HuH-7.5 (cell line): ENCODE data around the gene ARRB2.
"Not testable (repeated sequence)": the region's sequence is repeated elsewhere in the genome, so short reads cannot be mapped to it uniquely, and the experiment has no call there.

Experiments
- DNase-seq: peaks from one replicate; pipeline ENCODE4 v3.0.0; 2011; ENCODE audit warnings: low spot score

ARRB2 gene

DNA sequence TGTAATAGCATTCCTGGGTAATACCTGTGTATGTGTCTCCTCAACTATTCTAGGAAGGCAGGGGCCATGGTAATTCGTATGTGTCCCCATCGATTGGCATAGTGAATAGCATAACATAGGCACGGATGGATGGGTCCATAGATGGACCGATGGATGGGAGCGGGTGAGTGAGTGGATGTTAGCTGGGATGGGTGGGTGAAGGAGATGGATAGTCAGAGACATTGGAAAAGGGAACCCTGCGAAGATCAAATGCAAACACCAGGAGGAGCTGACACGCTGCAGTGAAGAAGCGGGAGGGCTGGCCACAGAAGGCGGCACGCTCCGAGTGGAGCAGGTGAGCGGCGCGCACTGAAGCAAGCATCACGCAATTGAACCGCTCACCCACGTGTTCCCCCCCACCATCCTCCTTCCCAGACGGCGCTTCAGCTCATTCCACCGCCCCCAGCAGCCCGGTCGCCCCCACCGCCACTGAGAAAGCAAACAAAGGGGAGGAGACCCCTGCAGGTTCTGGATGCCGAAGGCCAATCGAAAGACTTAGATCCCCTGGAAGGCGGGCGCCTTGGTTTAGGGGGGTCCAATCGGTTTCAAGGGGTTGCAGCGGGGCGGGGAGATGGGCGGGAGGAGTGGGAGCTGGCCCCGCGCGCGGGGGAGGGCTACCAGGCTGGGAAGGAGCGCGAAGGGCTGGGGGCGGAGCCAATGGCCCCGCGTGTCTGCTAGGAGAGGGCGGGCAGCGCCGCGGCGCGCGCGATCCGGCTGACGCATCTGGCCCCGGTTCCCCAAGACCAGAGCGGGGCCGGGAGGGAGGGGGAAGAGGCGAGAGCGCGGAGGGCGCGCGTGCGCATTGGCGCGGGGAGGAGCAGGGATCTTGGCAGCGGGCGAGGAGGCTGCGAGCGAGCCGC lies at the start of gene ARRB2:
ARRB2 (plus strand) TSS at position 839 of the 899 bp plus-strand sequence. CDS start 90 bp downstream, outside the sequence.
- peak; percentile 95 for DNase-seq

- DNase-seq = no peak
Measured at GRCh38 chr17:4663711-4664110, 46.7 kb upstream of the ARRB2 start.

DNA sequence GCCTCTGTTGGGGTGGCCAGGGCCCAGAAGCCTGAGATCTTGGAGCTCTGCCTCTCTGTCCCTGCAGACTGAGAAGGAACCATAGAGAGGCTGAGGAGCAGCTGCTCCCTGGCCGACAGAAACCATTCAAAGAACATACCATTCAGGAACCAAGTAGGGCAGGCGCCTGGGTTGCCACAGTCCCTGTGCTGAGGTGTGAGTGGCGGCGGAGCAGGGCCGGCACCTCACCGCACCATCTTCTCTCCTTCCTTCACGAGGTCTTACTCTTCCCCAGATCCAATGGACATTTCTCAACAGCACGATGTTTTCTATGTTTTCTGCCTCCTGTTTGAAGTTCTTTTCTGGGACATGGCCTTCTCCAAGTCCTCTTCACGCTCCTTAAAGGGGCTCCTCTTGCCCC lies 46.2 kb upstream of the ARRB2 start:
- no peak for DNase-seq

GRCh38 chr17:4665027-4665426 lies 45.4 kb upstream of the ARRB2 start:
- no peak for DNase-seq

DNA sequence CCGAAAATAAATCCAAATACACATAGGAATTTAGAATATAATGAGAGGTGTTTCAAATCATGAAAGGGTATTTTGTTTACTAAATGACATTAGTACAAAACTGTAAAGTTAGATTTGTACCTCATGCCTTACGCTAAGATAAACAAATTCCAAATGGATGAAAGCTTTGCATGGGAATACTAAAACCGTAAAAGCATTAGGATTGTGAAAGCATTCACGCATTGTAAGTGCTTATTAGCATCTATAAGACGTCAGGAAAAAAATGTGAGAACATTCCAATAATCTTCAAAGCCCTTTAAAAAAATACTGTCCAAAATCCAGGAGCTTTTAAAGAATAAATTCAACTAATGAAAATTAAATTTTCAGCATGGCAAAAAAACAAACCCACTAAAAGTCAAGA lies 44.1 kb upstream of the ARRB2 start:
- no peak for DNase-seq

- no peak for DNase-seq
Measured at GRCh38 chr17:4667166-4667565, 43.3 kb upstream of the ARRB2 start.

DNA sequence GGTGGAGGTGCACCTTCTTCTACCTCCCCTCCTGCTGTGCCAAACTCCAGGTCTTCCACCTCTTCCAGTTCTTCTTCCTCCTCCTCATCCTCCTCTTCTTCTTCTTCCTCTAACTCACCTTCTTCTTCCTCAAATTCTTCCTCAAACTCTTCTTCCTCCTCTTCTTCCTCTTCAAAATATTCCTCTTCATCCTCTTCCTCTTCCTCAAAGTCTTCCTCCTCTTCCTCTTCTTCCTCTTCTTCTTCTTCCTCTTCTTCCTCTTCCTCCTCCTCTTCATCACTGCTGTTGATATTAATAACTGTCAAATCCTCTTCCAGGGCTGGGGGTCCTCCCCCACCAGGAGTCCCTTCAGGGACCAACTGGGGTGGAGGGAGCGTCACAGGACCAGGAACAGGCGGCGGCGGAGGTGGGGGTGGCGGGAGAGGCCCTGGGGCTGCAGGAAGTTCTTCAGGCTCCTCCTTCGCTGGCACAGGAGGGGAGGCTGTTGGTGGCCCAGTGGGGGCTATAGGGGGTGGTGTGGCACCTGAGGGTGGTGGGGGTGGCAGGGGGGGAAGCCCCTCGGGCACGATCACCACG lies 38.3 kb upstream of the ARRB2 start:
- no peak for DNase-seq

GRCh38 chr17:4672751-4673150 lies 37.7 kb upstream of the ARRB2 start:
- DNase-seq = no peak

DNA sequence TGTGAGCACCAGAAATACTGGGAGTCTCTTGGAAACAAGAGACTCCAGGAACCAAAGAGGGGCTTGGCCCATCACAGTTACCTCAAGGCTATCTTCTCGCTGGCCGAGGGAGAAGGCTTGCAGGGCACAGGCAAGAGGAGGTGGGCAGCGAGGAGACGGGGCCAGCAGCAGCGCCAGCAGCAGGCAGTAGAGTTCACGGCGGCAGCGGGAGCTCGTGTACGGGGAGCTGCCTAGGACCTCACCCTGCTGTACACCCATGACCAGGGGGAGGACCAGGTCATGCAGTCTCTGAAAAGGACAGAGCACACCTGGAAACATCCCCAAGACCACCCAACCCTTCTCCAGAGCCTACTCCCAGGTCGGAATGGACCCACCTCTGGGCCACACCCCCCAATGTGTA lies 37.3 kb upstream of the ARRB2 start:
- no peak for DNase-seq

GRCh38 chr17:4673986-4674684 lies 36.3 kb upstream of the ARRB2 start:
- DNase-seq = no peak

DNA sequence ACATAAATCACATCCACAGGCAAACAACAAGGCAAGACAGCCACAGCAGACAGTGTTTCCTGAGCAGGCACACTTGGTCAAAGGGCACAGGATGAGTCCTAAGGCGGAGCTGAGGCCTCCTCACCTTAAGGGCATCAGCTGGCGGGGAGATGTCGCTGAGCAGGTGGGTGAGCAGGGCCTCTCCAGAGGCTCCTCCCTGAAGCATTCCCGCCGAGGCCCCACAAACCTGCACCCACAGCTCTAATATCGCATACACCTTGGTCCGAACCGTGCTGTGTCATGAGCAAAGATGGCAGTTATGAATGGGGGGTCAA lies 35.8 kb upstream of the ARRB2 start:
- no peak for DNase-seq

GRCh38 chr17:4675791-4676190 lies 34.6 kb upstream of the ARRB2 start:
- DNase-seq = no peak

GRCh38 chr17:4676791-4677190 lies 33.6 kb upstream of the ARRB2 start:
- no peak for DNase-seq

- no peak for DNase-seq
Measured at GRCh38 chr17:4678448-4679026, 31.9 kb upstream of the ARRB2 start.

GRCh38 chr17:4679658-4680057 lies 30.8 kb upstream of the ARRB2 start:
- DNase-seq = peak; percentile 30

DNA sequence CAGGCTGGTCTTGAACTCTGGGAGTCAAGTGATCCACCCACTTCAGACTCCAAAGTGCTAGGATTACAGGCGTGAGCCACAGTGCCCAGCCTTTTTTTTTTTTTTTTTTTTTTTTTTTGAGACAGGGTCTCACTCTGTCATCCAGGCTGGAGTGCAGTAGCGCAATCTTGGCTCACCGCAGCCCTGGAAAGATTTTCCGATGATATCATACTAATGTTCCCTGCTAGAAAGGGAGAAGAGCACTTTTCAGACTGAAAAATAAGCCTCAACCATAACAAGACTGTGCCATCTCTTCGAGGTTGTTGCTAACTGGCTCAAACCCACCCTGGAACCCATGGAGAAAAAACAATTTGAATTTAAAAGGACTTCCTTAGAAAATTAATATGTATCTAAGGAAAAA lies 26.7 kb upstream of the ARRB2 start:
- not testable (repeated sequence) for DNase-seq

DNA sequence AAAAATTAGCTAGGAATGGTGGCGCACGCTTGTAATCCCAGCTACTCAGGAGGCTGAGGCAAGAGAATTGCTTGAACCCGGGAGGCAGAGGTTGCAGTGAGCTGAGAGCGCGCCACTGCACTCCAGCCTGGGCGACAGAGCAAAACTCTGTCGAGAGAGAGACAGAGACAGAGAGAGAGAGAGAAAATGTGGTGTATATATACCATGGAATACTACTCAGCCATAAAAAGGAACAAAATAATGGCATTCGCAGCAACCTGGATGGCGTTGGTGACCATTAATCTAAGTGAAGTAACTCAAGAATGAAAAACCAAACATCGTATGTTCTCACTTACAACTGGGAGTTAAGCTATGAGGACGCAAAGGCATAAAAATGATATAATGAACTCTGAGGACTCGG lies 20.6 kb upstream of the ARRB2 start:
- not testable (repeated sequence) for DNase-seq

- no peak for DNase-seq
Measured at GRCh38 chr17:4690745-4691144, 19.7 kb upstream of the ARRB2 start.

DNA sequence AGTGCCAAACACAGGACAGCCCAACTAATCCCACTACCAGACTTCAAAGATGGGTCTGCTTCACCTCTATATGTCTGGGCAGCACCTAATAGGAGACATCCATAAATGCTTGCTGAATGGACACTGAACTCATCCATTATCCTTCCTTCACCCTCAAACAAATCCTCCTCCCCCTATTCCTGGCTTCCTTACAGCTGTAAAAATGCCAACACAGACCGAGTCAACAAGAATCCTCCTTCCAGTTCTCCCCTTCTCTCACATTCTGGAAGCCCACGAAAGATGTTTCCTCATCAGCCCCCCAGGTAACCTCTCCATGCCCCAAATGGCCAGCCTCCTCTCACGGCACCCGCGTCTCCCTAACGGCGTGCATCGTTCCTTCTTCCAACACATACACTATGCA lies 18.7 kb upstream of the ARRB2 start:
- no peak for DNase-seq

DNA sequence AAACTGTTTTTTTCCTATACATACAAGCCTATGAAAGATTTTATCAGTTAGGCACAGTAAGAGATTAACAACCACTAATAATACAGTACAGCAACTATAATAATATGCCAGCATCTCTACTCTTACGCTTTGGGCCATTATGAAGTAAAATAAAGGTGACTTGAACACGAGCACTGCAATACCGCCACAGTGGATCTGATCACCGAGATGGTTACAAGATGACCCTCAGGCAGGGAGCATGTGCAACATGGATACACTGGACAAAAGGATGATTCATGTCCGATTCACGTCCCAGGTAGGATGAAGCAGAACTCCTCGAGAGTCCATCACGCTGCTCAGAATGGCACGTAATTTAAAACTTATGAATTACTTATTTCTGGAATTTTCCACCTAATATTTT lies 17.0 kb upstream of the ARRB2 start:
- DNase-seq = no peak

- DNase-seq = no peak
Measured at GRCh38 chr17:4696437-4696805, 14.0 kb upstream of the ARRB2 start.

DNA sequence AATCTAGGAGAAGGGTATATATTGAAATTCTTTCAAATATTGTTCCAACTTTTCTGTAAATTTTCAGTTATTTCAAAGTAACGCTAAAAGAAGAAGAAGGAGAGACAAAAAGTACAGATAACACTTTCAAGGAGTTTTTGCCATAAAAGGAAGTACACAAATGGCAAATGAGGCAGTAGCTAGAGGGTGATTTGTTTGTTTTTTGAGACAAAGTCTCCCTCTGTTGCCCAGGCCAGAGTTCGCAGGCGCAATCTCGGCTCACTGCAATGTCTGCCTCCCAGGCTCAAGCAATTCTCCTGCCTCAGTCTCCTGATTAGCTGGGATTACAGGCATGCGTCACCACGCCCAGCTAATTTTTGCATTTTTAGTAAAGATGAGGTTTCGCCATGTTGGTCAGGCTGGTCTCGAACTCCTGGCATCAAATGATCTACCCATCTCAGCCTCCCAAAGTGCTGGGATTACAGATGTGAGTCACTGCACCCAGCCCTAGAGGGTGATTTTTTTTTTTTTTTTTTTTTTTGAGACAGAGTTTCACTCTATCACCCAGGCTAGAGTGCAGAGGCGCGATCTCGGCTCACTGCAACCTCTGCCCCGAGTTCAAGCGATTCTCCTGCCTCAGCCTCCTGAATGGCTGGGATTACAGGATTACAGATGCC lies 10.9 kb upstream of the ARRB2 start:
- not testable (repeated sequence) for DNase-seq
